Endodermal cell (in vitro differentiated cells): ENCODE results near the gene IGIP. TPM values are rescaled to one million over a fixed set of nuclear protein-coding genes. Genes with fewer than 3 reads are reported as not detected.

Source experiments
- DNase-seq: peaks from one replicate; pipeline ENCODE4 v3.0.0-alpha.2; 2017
- H3K27ac ChIP-seq: 2 replicates; pipeline ENCODE4 v1.5.1; 2013; ENCODE audit warnings: mild to moderate bottlenecking, low read depth, low read length, moderate library complexity
- H3K27me3 ChIP-seq: 2 replicates; pipeline ENCODE4 v1.6.1; 2013; ENCODE audit warnings: mild to moderate bottlenecking, low read length, moderate library complexity; ENCODE audit not compliant: insufficient read depth, control insufficient read depth, poor library complexity, severe bottlenecking
- H3K36me3 ChIP-seq: 2 replicates; pipeline ENCODE4 v1.7.0; 2013; ENCODE audit warnings: mild to moderate bottlenecking, low read length, moderate library complexity; ENCODE audit not compliant: control insufficient read depth, insufficient read depth
- H3K4me1 ChIP-seq: one replicate; pipeline ENCODE4 v1.7.0; 2013; ENCODE audit warnings: low read length; ENCODE audit not compliant: control insufficient read depth, insufficient read depth
- H3K4me3 ChIP-seq: 2 replicates; pipeline ENCODE4 v1.5.1; 2013; ENCODE audit warnings: mild to moderate bottlenecking, low read length, moderate library complexity
- H3K9ac ChIP-seq: 2 replicates; pipeline ENCODE4 v1.6.1; 2013; ENCODE audit warnings: mild to moderate bottlenecking, low read length, moderate library complexity; ENCODE audit not compliant: poor library complexity, severe bottlenecking; ENCODE audit errors: extremely low read depth
- H3K9me3 ChIP-seq: 2 replicates; pipeline ENCODE4 v1.6.1; 2013; ENCODE audit warnings: mild to moderate bottlenecking, low read length, moderate library complexity; ENCODE audit not compliant: control insufficient read depth
- H3K27ac Mint-ChIP-seq: 2 replicates; pipeline ENCODE4 v1.8.0; 2020; ENCODE audit warnings: mixed read lengths
- H3K27me3 Mint-ChIP-seq: 2 replicates; pipeline ENCODE4 v1.8.0; 2021; ENCODE audit warnings: mild to moderate bottlenecking, mixed read lengths; ENCODE audit not compliant: insufficient read depth
- H3K36me3 Mint-ChIP-seq: 2 replicates; pipeline ENCODE4 v1.8.0; 2020; ENCODE audit warnings: low read depth, mixed read lengths
- H3K4me1 Mint-ChIP-seq: 2 replicates; pipeline ENCODE4 v1.8.0; 2020; ENCODE audit warnings: mixed read lengths
- H3K4me3 Mint-ChIP-seq: 2 replicates; pipeline ENCODE4 v1.8.0; 2020; ENCODE audit warnings: mild to moderate bottlenecking, moderate library complexity, mixed read lengths
- H3K9me3 Mint-ChIP-seq: 2 replicates; pipeline ENCODE4 v1.8.0; 2020; ENCODE audit warnings: mild to moderate bottlenecking, mixed read lengths
- WGBS, 2 experiments: methylation state at CpG; one replicate each; pipeline versions ENCODE4 v1.1.5 to v1.1.7; 2013; ENCODE audit warnings: missing lambda C conversion rate in 2 of 2, mixed read lengths in 1 of 2; ENCODE audit not compliant: insufficient coverage in 1 of 2, insufficient read length in 1 of 2; 5-methylcytosine and 5-hydroxymethylcytosine counted together
- total RNA-seq, 2 donors: library from RNA; stranded (reverse); fragmentation: NEBNext Ultra II Directional in 1 of 2; extraction: Animal tissue kit (Norgen Biotek cat#: 25700) in 1 of 2; gene quantifications; 2 replicates in 1 of 2; 3 replicates in 1 of 2; pipeline ENCODE4 v1.2.1, GENCODE V29; 2021
- TF ChIP-seq, protein P1 (sequence below): fragments of 200-600 bp; sonication (generic); conservative IDR thresholded peaks from 2 replicates; pipeline ENCODE4 v1.5.0; 2021; ENCODE audit warnings: antibody characterized with exemption, mild to moderate bottlenecking

IGIP gene
- total RNA-seq, 2 donors from 2014 or later: 2.0 to 2.5 TPM

GRCh38 chr5:140126315-140127012 is 727 bp downstream of the IGIP start:
- TF ChIP-seq, protein P1, sequence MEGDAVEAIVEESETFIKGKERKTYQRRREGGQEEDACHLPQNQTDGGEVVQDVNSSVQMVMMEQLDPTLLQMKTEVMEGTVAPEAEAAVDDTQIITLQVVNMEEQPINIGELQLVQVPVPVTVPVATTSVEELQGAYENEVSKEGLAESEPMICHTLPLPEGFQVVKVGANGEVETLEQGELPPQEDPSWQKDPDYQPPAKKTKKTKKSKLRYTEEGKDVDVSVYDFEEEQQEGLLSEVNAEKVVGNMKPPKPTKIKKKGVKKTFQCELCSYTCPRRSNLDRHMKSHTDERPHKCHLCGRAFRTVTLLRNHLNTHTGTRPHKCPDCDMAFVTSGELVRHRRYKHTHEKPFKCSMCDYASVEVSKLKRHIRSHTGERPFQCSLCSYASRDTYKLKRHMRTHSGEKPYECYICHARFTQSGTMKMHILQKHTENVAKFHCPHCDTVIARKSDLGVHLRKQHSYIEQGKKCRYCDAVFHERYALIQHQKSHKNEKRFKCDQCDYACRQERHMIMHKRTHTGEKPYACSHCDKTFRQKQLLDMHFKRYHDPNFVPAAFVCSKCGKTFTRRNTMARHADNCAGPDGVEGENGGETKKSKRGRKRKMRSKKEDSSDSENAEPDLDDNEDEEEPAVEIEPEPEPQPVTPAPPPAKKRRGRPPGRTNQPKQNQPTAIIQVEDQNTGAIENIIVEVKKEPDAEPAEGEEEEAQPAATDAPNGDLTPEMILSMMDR: no peak
- Mint-ChIP-seq H3K4me3 (no peak overlapping the region), H3K4me1 (no peaks in the 10 kb centered on the region), H3K36me3 (no peaks in the 10 kb centered on the region), H3K9me3 (no peaks in the 10 kb centered on the region), H3K27me3 (peaks cover 21% of the 10 kb centered on the region), H3K27ac (no peak overlapping the region)
- Histone ChIP-seq H3K36me3 (no peaks in the 10 kb centered on the region), H3K27ac (no peak overlapping the region), H3K4me1 (no peaks in the 10 kb centered on the region), H3K27me3 (peaks cover 10% of the 10 kb centered on the region), H3K9ac (no peak overlapping the region), H3K9me3 (no peaks in the 10 kb centered on the region), H3K4me3 (no peak overlapping the region)
- WGBS, 2 experiments: 86 to 90% methylated on average over 3 to 6 of the region's 6 CpGs
- DNase-seq: no peak

DNA sequence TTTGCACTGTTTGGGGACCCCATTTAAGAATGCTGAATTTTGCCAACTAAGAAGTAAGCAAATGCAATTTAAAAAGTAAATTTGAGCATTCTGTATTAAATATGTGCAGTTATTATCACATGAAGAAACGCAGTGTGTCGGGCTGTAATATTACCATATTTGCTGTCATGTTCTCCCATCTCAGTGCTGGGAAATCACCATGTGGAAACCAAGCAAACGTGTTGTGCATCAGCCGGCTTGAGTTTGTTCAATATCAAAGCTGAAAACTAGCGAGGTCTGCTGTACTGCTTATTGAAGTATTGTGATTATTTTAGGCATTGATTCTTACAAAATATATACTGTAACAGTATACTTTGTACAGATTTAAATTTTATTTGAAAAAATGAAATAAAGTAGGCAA is 2.6 kb downstream of the IGIP start:
- Mint-ChIP-seq H3K36me3 (no peaks in the 10 kb centered on the region), H3K4me3 (no peak overlapping the region), H3K9me3 (no peaks in the 10 kb centered on the region), H3K27me3 (peaks cover 24% of the 10 kb centered on the region), H3K27ac (no peak overlapping the region), H3K4me1 (peaks cover 1% of the 10 kb centered on the region)
- WGBS, 2 experiments: 93% methylated on average over 4 to 5 of the region's 5 CpGs
- H3K27ac ChIP-seq: no peak overlapping the region
- H3K27me3 ChIP-seq: peaks cover 7% of the 10 kb centered on the region
- H3K4me1 ChIP-seq: no peaks in the 10 kb centered on the region
- no peaks in the 10 kb centered on the region for H3K36me3 ChIP-seq
- H3K9me3 ChIP-seq: no peaks in the 10 kb centered on the region
- no peak for DNase-seq
- no peak overlapping the region for H3K4me3 ChIP-seq
- no peak overlapping the region for H3K9ac ChIP-seq
- TF ChIP-seq, protein P1: no peak

GRCh38 chr5:140130949-140131733 is 5.4 kb downstream of the IGIP start:
- H3K4me3 Mint-ChIP-seq: no peak overlapping the region
- H3K27me3 ChIP-seq: peaks cover 7% of the 10 kb centered on the region
- no peaks in the 10 kb centered on the region for H3K9me3 Mint-ChIP-seq
- no peaks in the 10 kb centered on the region for H3K4me1 ChIP-seq
- H3K36me3 ChIP-seq: no peaks in the 10 kb centered on the region
- no peak overlapping the region for H3K27ac ChIP-seq
- DNase-seq: no peak
- TF ChIP-seq, protein P1: no peak
- H3K27ac Mint-ChIP-seq: no peak overlapping the region
- no peak overlapping the region for H3K4me3 ChIP-seq
- H3K9ac ChIP-seq: no peak overlapping the region
- H3K27me3 Mint-ChIP-seq: peaks cover 23% of the 10 kb centered on the region
- no peaks in the 10 kb centered on the region for H3K9me3 ChIP-seq
- WGBS, 2 experiments: 71 to 85% methylated on average over 2 to 5 of the region's 5 CpGs
- no peaks in the 10 kb centered on the region for H3K36me3 Mint-ChIP-seq
- H3K4me1 Mint-ChIP-seq: peaks cover 1% of the 10 kb centered on the region
